ENCODE results near the gene MPLKIP.

DNA sequence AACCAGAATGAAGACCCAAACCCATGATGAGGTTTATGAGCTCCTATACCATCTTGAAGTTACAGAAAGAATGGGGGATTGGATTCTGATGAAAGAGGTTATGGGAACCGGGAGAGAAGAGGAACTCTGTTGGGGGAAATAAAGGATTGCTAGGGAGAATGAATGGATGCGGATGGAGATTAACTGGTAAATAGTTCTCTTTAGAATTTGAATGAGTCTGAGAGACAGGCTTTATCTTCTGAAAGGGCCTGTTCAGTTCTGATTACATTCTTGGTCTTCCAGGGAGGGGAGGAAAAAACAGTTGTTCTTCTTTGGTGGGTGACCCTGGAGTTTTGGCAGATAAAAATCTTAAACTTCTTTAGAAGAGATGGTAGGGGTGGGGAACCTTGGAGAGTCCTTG, 14.2 kb upstream of the MPLKIP start:
- no peak for TF ChIP-seq CTCF (IDR thresholded peaks at IDR 0.05 in 8 of 11, conservative IDR thresholded peaks at IDR 0.05 in 3 of 11)
- TF ChIP-seq POLR2A (IDR thresholded peaks at IDR 0.05): no peak
- no peak for TF ChIP-seq POLR2AphosphoS5 (IDR thresholded peaks at IDR 0.05)
